ENCODE measurements around the gene COG5. TPM values are rescaled to one million over a fixed set of nuclear protein-coding genes. Genes with fewer than 3 reads are reported as not detected.

COG5 gene
- total and polyA plus RNA-seq, 3 donors from 2014 or later, result 27.1 to 76.1 (median 70.6) TPM

- Histone ChIP-seq H3K4me1 (no peaks in the 10 kb centered on the region), H3K36me3 (ENCODE audit: low read depth, missing control alignments) (no peaks in the 10 kb centered on the region), H3K27ac (no peak overlapping the region), H3K4me3 (no peak overlapping the region), H3K27me3 (no peaks in the 10 kb centered on the region), H3K9me3 (no peaks in the 10 kb centered on the region)
- WGBS, 2 donors, result 74 to 96% methylated on average over 1 of the region's 1 CpG
- TF ChIP-seq POLR2A (IDR thresholded peaks at IDR 0.05) (no peak), CTCF (IDR thresholded peaks at IDR 0.05) (no peak)
- peak; percentile 40 for DNase-seq
- intact Hi-C loops (cut with DNase I; ENCODE audit: low total_unique reads), result no loop called here
These were observed 62.1 kb downstream of the COG5 start for GRCh38 chr7:107501593-107501992.

- Histone ChIP-seq H3K27ac (no peak overlapping the region), H3K36me3 (ENCODE audit: low read depth, missing control alignments) (no peaks in the 10 kb centered on the region), H3K9me3 (no peaks in the 10 kb centered on the region), H3K4me3 (no peak overlapping the region), H3K4me1 (no peaks in the 10 kb centered on the region), H3K27me3 (no peaks in the 10 kb centered on the region)
- WGBS, 2 donors, result 87 to 88% methylated on average over 4 of the region's 4 CpGs
- no peak for DNase-seq
- intact Hi-C loops (cut with DNase I; ENCODE audit: low total_unique reads), result no loop called here
- TF ChIP-seq POLR2A (IDR thresholded peaks at IDR 0.05), result no peak
- TF ChIP-seq CTCF (IDR thresholded peaks at IDR 0.05), result no peak
These were observed 64.0 kb downstream of the COG5 start for GRCh38 chr7:107499731-107500130.

- Histone ChIP-seq H3K27ac (no peak overlapping the region), H3K9me3 (no peaks in the 10 kb centered on the region), H3K4me1 (no peaks in the 10 kb centered on the region), H3K4me3 (no peak overlapping the region), H3K27me3 (no peaks in the 10 kb centered on the region), H3K36me3 (ENCODE audit: low read depth, missing control alignments) (no peaks in the 10 kb centered on the region)
- intact Hi-C loops (cut with DNase I; ENCODE audit: low total_unique reads), result no loop called here
- no peak for TF ChIP-seq POLR2A (IDR thresholded peaks at IDR 0.05)
- TF ChIP-seq CTCF (IDR thresholded peaks at IDR 0.05), result no peak
- no peak for DNase-seq
These were observed 68.2 kb downstream of the COG5 start for GRCh38 chr7:107495516-107495915.

GRCh38 chr7:107494884-107495283, 68.8 kb downstream of the COG5 start:
- Histone ChIP-seq H3K9me3 (no peaks in the 10 kb centered on the region), H3K4me3 (no peak overlapping the region), H3K27me3 (no peaks in the 10 kb centered on the region), H3K27ac (no peak overlapping the region), H3K4me1 (no peaks in the 10 kb centered on the region), H3K36me3 (ENCODE audit: low read depth, missing control alignments) (no peaks in the 10 kb centered on the region)
- WGBS, 2 donors, result 92 to 93% methylated on average over 6 of the region's 6 CpGs
- no peak for DNase-seq
- TF ChIP-seq POLR2A (IDR thresholded peaks at IDR 0.05) (no peak), CTCF (IDR thresholded peaks at IDR 0.05) (no peak)
- intact Hi-C loops (cut with DNase I; ENCODE audit: low total_unique reads), result no loop called here

- intact Hi-C loops (cut with DNase I; ENCODE audit: low total_unique reads), result no loop called here
- no peaks in the 10 kb centered on the region for H3K9me3 ChIP-seq
These were observed 69.4 kb downstream of the COG5 start for GRCh38 chr7:107494315-107494751.

More at GRCh38 chr7:107494315-107494751, 69.4 kb downstream of the COG5 start:
- Histone ChIP-seq H3K4me1 (no peaks in the 10 kb centered on the region), H3K27me3 (no peaks in the 10 kb centered on the region), H3K27ac (no peak overlapping the region), H3K36me3 (ENCODE audit: low read depth, missing control alignments) (no peaks in the 10 kb centered on the region), H3K4me3 (no peak overlapping the region)
- DNase-seq, result no peak
- TF ChIP-seq POLR2A (IDR thresholded peaks at IDR 0.05), result no peak
- TF ChIP-seq CTCF (IDR thresholded peaks at IDR 0.05), result no peak
- WGBS, 2 donors, result 93 to 94% methylated on average over 3 of the region's 3 CpGs
